Mesothelial cell of epicardium (in vitro differentiated cells): Measurements from ENCODE around the gene ZNF624. TPM values are rescaled to one million over a fixed set of nuclear protein-coding genes. Genes with fewer than 3 reads are reported as not detected.
"Not testable (repeated sequence)": the region's sequence is repeated elsewhere in the genome, so short reads cannot be mapped to it uniquely, and the experiment has no call there.

Source experiments
- DNase-seq, 2 experiments: peaks; one replicate each; pipeline ENCODE4 v3.0.0; 2021; ENCODE audit warnings: low spot score in 2 of 2; ENCODE audit not compliant: unreplicated experiment in 2 of 2
- H3K27ac Mint-ChIP-seq: 2 replicates; pipeline ENCODE4 v1.8.0; 2021; ENCODE audit warnings: mixed read lengths
- H3K27me3 Mint-ChIP-seq: 2 replicates; pipeline ENCODE4 v1.8.0; 2021; ENCODE audit warnings: low read depth, mixed read lengths
- H3K36me3 Mint-ChIP-seq: 2 replicates; pipeline ENCODE4 v1.8.0; 2021; ENCODE audit warnings: mixed read lengths
- H3K4me1 Mint-ChIP-seq: 2 replicates; pipeline ENCODE4 v1.8.0; 2021; ENCODE audit warnings: mixed read lengths
- H3K4me3 Mint-ChIP-seq: 2 replicates; pipeline ENCODE4 v1.8.0; 2021; ENCODE audit warnings: mild to moderate bottlenecking, moderate library complexity, mixed read lengths
- H3K9me3 Mint-ChIP-seq: 2 replicates; pipeline ENCODE4 v1.8.0; 2021; ENCODE audit warnings: mixed read lengths
- CTCF ChIP-seq: fragments of 200-600 bp; sonication (generic); IDR thresholded peaks from one replicate; pipeline ENCODE4 v1.5.0; 2021; ENCODE audit warnings: antibody characterized with exemption; ENCODE audit not compliant: unreplicated experiment
- total RNA-seq: library from RNA; stranded (reverse); gene quantifications from 3 replicates; pipeline ENCODE4 v1.2.1, GENCODE V29; 2021

ZNF624 gene
- total RNA-seq, 1 donor from 2014 or later = 11.7 TPM

- DNase-seq = no peak
- no peak overlapping the region for H3K27ac Mint-ChIP-seq
- no peak for TF ChIP-seq CTCF
- H3K4me1 Mint-ChIP-seq = no peaks in the 10 kb centered on the region
- no peaks in the 10 kb centered on the region for H3K27me3 Mint-ChIP-seq
- no peaks in the 10 kb centered on the region for H3K36me3 Mint-ChIP-seq
- H3K9me3 Mint-ChIP-seq = no peaks in the 10 kb centered on the region
- no peak overlapping the region for H3K4me3 Mint-ChIP-seq
These were observed 23.1 kb upstream of the ZNF624 start for GRCh38 chr17:16676676-16677268.

GRCh38 chr17:16666907-16667636, 13.4 kb upstream of the ZNF624 start:
- peak; percentile 17 to 44 for DNase-seq
- H3K27ac Mint-ChIP-seq, H3K36me3 Mint-ChIP-seq, H3K9me3 Mint-ChIP-seq, H3K4me1 Mint-ChIP-seq: not testable (repeated sequence)
- H3K4me3 Mint-ChIP-seq = peak overlapping the region; percentile 62
- H3K27me3 Mint-ChIP-seq = peaks cover 66% of the 10 kb centered on the region

GRCh38 chr17:16666553-16666906, 12.9 kb upstream of the ZNF624 start:
- not testable (repeated sequence) for H3K4me3 Mint-ChIP-seq, H3K27ac Mint-ChIP-seq, H3K36me3 Mint-ChIP-seq, H3K9me3 Mint-ChIP-seq, DNase-seq, H3K4me1 Mint-ChIP-seq
- H3K27me3 Mint-ChIP-seq = peaks cover 69% of the 10 kb centered on the region

GRCh38 chr17:16662936-16663335, 9.3 kb upstream of the ZNF624 start:
- Mint-ChIP-seq H3K36me3 (no peaks in the 10 kb centered on the region), H3K9me3 (no peaks in the 10 kb centered on the region), H3K27me3 (peaks cover 61% of the 10 kb centered on the region), H3K4me1 (no peaks in the 10 kb centered on the region), H3K27ac (no peak overlapping the region), H3K4me3 (no peak overlapping the region)
- TF ChIP-seq CTCF = no peak
- no peak for DNase-seq

GRCh38 chr17:16661217-16661616, 7.6 kb upstream of the ZNF624 start:
- H3K27ac Mint-ChIP-seq = no peak overlapping the region
- no peaks in the 10 kb centered on the region for H3K4me1 Mint-ChIP-seq
- DNase-seq = no peak
- no peak overlapping the region for H3K4me3 Mint-ChIP-seq
- H3K36me3 Mint-ChIP-seq = no peaks in the 10 kb centered on the region
- TF ChIP-seq CTCF = no peak
- H3K9me3 Mint-ChIP-seq = no peaks in the 10 kb centered on the region
- peaks cover 46% of the 10 kb centered on the region for H3K27me3 Mint-ChIP-seq

- no peak for DNase-seq
- peak overlapping the region; percentile 86 for H3K27ac Mint-ChIP-seq
- H3K27me3 Mint-ChIP-seq = peaks cover 2% of the 10 kb centered on the region
- peak overlapping the region; percentile 88 for H3K4me3 Mint-ChIP-seq
- peaks cover 7% of the 10 kb centered on the region for H3K36me3 Mint-ChIP-seq
- no peaks in the 10 kb centered on the region for H3K9me3 Mint-ChIP-seq
- peaks cover 13% of the 10 kb centered on the region for H3K4me1 Mint-ChIP-seq
- TF ChIP-seq CTCF = no peak
These were observed 743 bp downstream of the ZNF624 start for GRCh38 chr17:16652847-16653366.
